HCT116 (cell line): Measurements from ENCODE around the gene ING4. TPM values are rescaled to one million over a fixed set of nuclear protein-coding genes. Genes with fewer than 3 reads are reported as not detected.

ENCODE experiments used
- ATAC-seq: fragments of 200-7000 bp; cut with Tn5 transposase; 2 replicates; pipeline ENCODE4 v1.9.1; 2020; ENCODE audit warnings: mild to moderate bottlenecking, moderate library complexity
- BruUV-seq: library from RNA; stranded (reverse); fragments of 400-500 nt; replicated peaks from 2 replicates; lab custom pipeline; 2021; lab: Mats Ljungman, UMichigan
- CTCF ChIA-PET: fragments of 300-600 bp; sonication (Branson Sonifier 250); formaldehyde crosslinking; loops from one replicate; lab custom pipeline; 2021; ENCODE audit warnings: antibody characterized with exemption; lab: Charles Lee
- POLR2A ChIA-PET: fragments of 300-600, 350-600 bp; sonication (Branson Sonifier 250); formaldehyde crosslinking; loops from one replicate; lab custom pipeline; 2021; ENCODE audit warnings: antibody characterized with exemption; lab: Charles Lee
- RAD21 ChIA-PET, 2 experiments: fragments of 300-600 bp; sonication (Branson Sonifier 250); formaldehyde crosslinking; loops; one replicate each; lab custom pipeline; 2023; ENCODE audit warnings: low total read pairs in 2 of 2; ENCODE audit not compliant: uncharacterized antibody in 2 of 2, unreplicated experiment in 2 of 2, low non-redundant PET in 1 of 2; lab: Charles Lee
- DNase-seq: peaks from one replicate; pipeline ENCODE4 v3.0.0-alpha.2; 2010; ENCODE audit warnings: low read depth, low spot score
- H2AFZ ChIP-seq: fragments of 200-600 bp; shearing (Covaris generic), sonication (generic); 2 replicates; pipeline ENCODE4 v1.6.1; 2017; ENCODE audit warnings: low read depth, mixed run types, mixed read lengths, antibody characterized with exemption, low read length; ENCODE audit not compliant: poor library complexity, severe bottlenecking
- H3K27ac ChIP-seq: 2 replicates; pipeline ENCODE4 v1.5.1; 2012; ENCODE audit warnings: low read depth, low read length
- H3K27me3 ChIP-seq: fragments of 200-600 bp; sonication (generic); 2 replicates; pipeline ENCODE4 v1.6.1; 2016; ENCODE audit warnings: mixed run types, low read length, mixed read lengths; ENCODE audit not compliant: insufficient read depth
- H3K36me3 ChIP-seq, 2 experiments: fragments of 200-500 bp in 1 of 2; fragments of 200-600 bp in 1 of 2; sonication (Bioruptor generic) in 1 of 2; sonication (generic) in 1 of 2; 2 replicates each; pipeline versions ENCODE4 v1.5.1 to v1.6.1; 2014 to 2016; ENCODE audit warnings: low read length in 2 of 2, inconsistent platforms in 1 of 2, mixed read lengths in 1 of 2, mixed run types in 1 of 2; ENCODE audit not compliant: insufficient read depth in 2 of 2, control insufficient read depth in 1 of 2
- H3K4me1 ChIP-seq, 2 experiments: fragments of 200-600 bp in 1 of 2; sonication (generic) in 1 of 2; 2 replicates each; pipeline versions ENCODE4 v1.5.1 to v1.6.1; 2012 to 2017; ENCODE audit warnings: low read length in 2 of 2, inconsistent platforms in 1 of 2, mild to moderate bottlenecking in 1 of 2, mixed read lengths in 1 of 2, mixed run types in 1 of 2, moderate library complexity in 1 of 2; ENCODE audit not compliant: insufficient read depth in 2 of 2, control insufficient read depth in 1 of 2
- H3K4me2 ChIP-seq: fragments of 200-600 bp; sonication (generic); 2 replicates; pipeline ENCODE4 v1.6.1; 2017; ENCODE audit warnings: mixed run types, low read length, mixed read lengths
- H3K4me3 ChIP-seq, 2 experiments: fragments of 200-600 bp in 1 of 2; sonication (generic) in 1 of 2; replicated peaks in 1 of 2; 2 replicates each; pipeline ENCODE4 v1.5.1; 2011 to 2016; ENCODE audit warnings: low read length in 2 of 2, control low read depth in 1 of 2, low read depth in 1 of 2, mild to moderate bottlenecking in 1 of 2, mixed read lengths in 1 of 2, mixed run types in 1 of 2
- H3K79me2 ChIP-seq: fragments of 200-600 bp; sonication (generic); 2 replicates; pipeline ENCODE4 v1.6.1; 2017; ENCODE audit warnings: mild to moderate bottlenecking, mixed run types, low read length, moderate library complexity, mixed read lengths; ENCODE audit not compliant: insufficient read depth
- H3K9ac ChIP-seq: fragments of 200-600 bp; sonication (generic); 2 replicates; pipeline ENCODE4 v1.6.1; 2016; ENCODE audit warnings: low read length, mixed read lengths
- H3K9me2 ChIP-seq: fragments of 200-600 bp; sonication (generic), shearing (Covaris generic); 2 replicates; pipeline ENCODE4 v1.6.1; 2017; ENCODE audit warnings: mixed run types, mild to moderate bottlenecking, moderate library complexity; ENCODE audit not compliant: insufficient read depth
- H3K9me3 ChIP-seq, 2 experiments: fragments of 200-500 bp in 1 of 2; fragments of 200-600 bp in 1 of 2; sonication (Bioruptor generic) in 1 of 2; sonication (generic) in 1 of 2; 2 replicates each; pipeline ENCODE4 v1.6.1; 2014 to 2017; ENCODE audit warnings: low read length in 2 of 2, mixed read lengths in 2 of 2, inconsistent platforms in 1 of 2, low read depth in 1 of 2, mild to moderate bottlenecking in 1 of 2, mixed run types in 1 of 2, moderate library complexity in 1 of 2; ENCODE audit not compliant: control insufficient read depth in 1 of 2, insufficient read depth in 1 of 2
- H4K20me1 ChIP-seq: fragments of 200-600 bp; sonication (generic), shearing (Covaris generic); 2 replicates; pipeline ENCODE4 v1.6.1; 2017; ENCODE audit warnings: mixed run types, mild to moderate bottlenecking, moderate library complexity; ENCODE audit not compliant: insufficient read depth
- CTCF ChIP-seq, 3 experiments: fragments of 200-600 bp in 1 of 3; sonication (generic) in 1 of 3; IDR thresholded peaks in 2 of 3; conservative IDR thresholded peaks in 1 of 3; 2 replicates each; pipeline ENCODE4 v1.5.1; 2012 to 2017; ENCODE audit warnings: low read depth in 2 of 3, low read length in 2 of 3, antibody characterized with exemption in 1 of 3, borderline replicate concordance in 1 of 3, control low read depth in 1 of 3, mild to moderate bottlenecking in 1 of 3, mixed read lengths in 1 of 3, mixed run types in 1 of 3, moderate library complexity in 1 of 3; ENCODE audit not compliant: insufficient read depth in 1 of 3
- ELF1 ChIP-seq: IDR thresholded peaks from 2 replicates; pipeline ENCODE4 v1.6.1; 2012; ENCODE audit warnings: low read depth, borderline replicate concordance
- POLR2AphosphoS5 ChIP-seq: IDR thresholded peaks from 2 replicates; pipeline ENCODE4 v1.6.1; 2011; ENCODE audit warnings: mild to moderate bottlenecking, low read depth, low read length, moderate library complexity
- RAD21 ChIP-seq: IDR thresholded peaks from 2 replicates; pipeline ENCODE4 v1.6.1; 2012; ENCODE audit warnings: low read depth, mild to moderate bottlenecking
- REST ChIP-seq: IDR thresholded peaks from 2 replicates; pipeline ENCODE4 v1.6.1; 2012; ENCODE audit warnings: low read depth
- SRF ChIP-seq: IDR thresholded peaks from 2 replicates; pipeline ENCODE4 v1.6.1; 2012; ENCODE audit warnings: low read depth
- YY1 ChIP-seq: IDR thresholded peaks from 2 replicates; pipeline ENCODE4 v1.6.1; 2011; ENCODE audit warnings: low read length, low read depth, moderate library complexity, mild to moderate bottlenecking; ENCODE audit not compliant: insufficient replicate concordance; ENCODE audit errors: extremely low read depth
- intact Hi-C: fragments of 100-400 bp; cut with micrococcal nuclease; formaldehyde crosslinking; loops from 2 replicates; pipeline ENCODE4 v1.10.0; 2022
- total RNA-seq: library from RNA; stranded (reverse); gene quantifications from one replicate; pipeline ENCODE4 v1.2.1, GENCODE V29; 2021; ENCODE audit not compliant: unreplicated experiment

The ING4 gene
- total RNA-seq, 1 experiment from 2014 or later, result 17.9 TPM

DNA sequence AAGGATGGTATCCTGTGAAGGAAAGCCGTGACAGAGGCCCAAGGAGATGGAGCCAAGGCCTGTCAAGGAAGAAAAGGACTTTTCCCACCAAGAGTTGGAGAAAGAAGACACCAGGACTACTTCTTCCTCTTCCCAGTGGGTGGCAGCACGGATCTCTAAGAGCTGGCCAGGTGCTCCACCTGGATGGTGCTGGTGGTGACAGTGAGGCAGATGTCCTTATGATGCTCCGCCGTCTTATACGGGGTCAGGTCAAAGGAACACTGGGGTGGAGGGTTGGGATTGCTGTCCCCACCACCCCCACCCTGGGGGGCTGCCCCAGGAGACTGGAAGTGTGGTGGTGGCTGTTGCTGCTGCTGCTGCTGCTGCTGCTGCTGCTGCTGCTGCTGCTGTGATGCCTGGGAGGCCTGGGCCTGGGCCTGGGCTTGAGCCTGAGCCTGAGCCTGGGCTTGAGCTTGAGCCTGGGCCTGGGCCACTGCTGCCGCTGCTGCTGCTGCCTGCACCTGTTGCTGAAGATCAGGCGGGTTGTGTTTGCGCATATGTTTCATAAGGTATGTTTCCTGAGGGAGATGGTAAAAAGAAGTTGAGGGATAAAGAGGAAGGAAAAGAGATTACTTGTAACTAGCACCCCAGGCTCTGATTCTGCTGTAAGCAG is 4.8 kb upstream of the ING4 start:
- H3K9me3 ChIP-seq, result no peaks in the 10 kb centered on the region
- H3K4me3 ChIP-seq, result no peak overlapping the region
- ChIA-PET RAD21 (no interaction called here), CTCF (interaction anchor here (0.7 to 2.0 kb wide), 3 partner anchors 17 to 55 kb away, joined by 3 to 10 read pairs (median 4); partner anchors contain the start of gene ZNF384), POLR2A (no interaction called here)
- peak; percentile 24 to 51 (median 45); a peak in 5 of 6 replicates for TF ChIP-seq CTCF (IDR thresholded peaks at IDR 0.05 in 2 of 3, conservative IDR thresholded peaks at IDR 0.05 in 1 of 3; ENCODE audit: borderline replicate concordance in 1 of 3, insufficient read depth in 1 of 3, low read depth in 2 of 3, low read length in 2 of 3)
- TF ChIP-seq POLR2AphosphoS5, result no peak
- no peak for TF ChIP-seq ELF1
- TF ChIP-seq REST, result no peak
- TF ChIP-seq SRF, result no peak
- TF ChIP-seq RAD21, result peak; percentile 42
- TF ChIP-seq YY1, result no peak
- intact Hi-C loops, result no loop called here
- peaks cover 39 to 40% of the 10 kb centered on the region in 2 experiments for H3K36me3 ChIP-seq
- H3K9ac ChIP-seq, result no peak overlapping the region
- H4K20me1 ChIP-seq, result no peaks in the 10 kb centered on the region
- no peaks in the 10 kb centered on the region for H3K9me2 ChIP-seq
- H3K27ac ChIP-seq, result no peak overlapping the region
- peak; percentile 28; the same call in 1 of the 2 replicates for ATAC-seq
- peaks cover 7% of the 10 kb centered on the region for H3K79me2 ChIP-seq
- H2AFZ ChIP-seq, result no peak overlapping the region
- no peaks in the 10 kb centered on the region for H3K27me3 ChIP-seq
- peak; percentile 21 for DNase-seq
- H3K4me1 ChIP-seq, result peaks cover 5 to 6% of the 10 kb centered on the region in 2 experiments; a peak in 3 of 4 replicates
- BruUV-seq, result no TSS peak
- H3K4me2 ChIP-seq, result no peak overlapping the region
